GM20431 (cell line): Measurements from ENCODE around the gene FBXO34.
"Not testable (repeated sequence)": the region's sequence is repeated elsewhere in the genome, so short reads cannot be mapped to it uniquely, and the experiment has no call there.

ENCODE experiments used
- in situ Hi-C: fragments of 300-500 bp; cut with MseI, MboI; formaldehyde crosslinking; loops from one replicate; pipeline ENCODE4 v1.15.0; 2020; ENCODE audit warnings: low sequenced_read_pairs; ENCODE audit not compliant: unreplicated experiment

Gene FBXO34

GRCh38 chr14:55372423-55372822, 101.2 kb downstream of the FBXO34 start:
- in situ Hi-C loops, result no loop called here

- in situ Hi-C loops, result no loop called here
These were observed 101.6 kb downstream of the FBXO34 start for GRCh38 chr14:55372825-55373224.

GRCh38 chr14:55373784-55374705, 102.8 kb downstream of the FBXO34 start:
- in situ Hi-C loops, result no loop called here

GRCh38 chr14:55374771-55375170, 103.5 kb downstream of the FBXO34 start:
- in situ Hi-C loops, result no loop called here

- in situ Hi-C loops, result no loop called here
These were observed 106.0 kb downstream of the FBXO34 start for GRCh38 chr14:55377236-55377635.

- in situ Hi-C loops, result no loop called here
These were observed 109.8 kb downstream of the FBXO34 start for GRCh38 chr14:55381040-55381439.

GRCh38 chr14:55381561-55381960, 110.3 kb downstream of the FBXO34 start:
- in situ Hi-C loops, result no loop called here

- in situ Hi-C loops, result no loop called here
These were observed 111.3 kb downstream of the FBXO34 start for GRCh38 chr14:55382483-55382882.

- in situ Hi-C loops, result not testable (repeated sequence)
These were observed 111.8 kb downstream of the FBXO34 start for GRCh38 chr14:55383056-55383466.

- in situ Hi-C loops, result no loop called here
These were observed 112.4 kb downstream of the FBXO34 start for GRCh38 chr14:55383541-55384140.

- in situ Hi-C loops, result no loop called here
These were observed 113.3 kb downstream of the FBXO34 start for GRCh38 chr14:55384536-55384935.

- in situ Hi-C loops, result no loop called here
These were observed 115.0 kb downstream of the FBXO34 start for GRCh38 chr14:55386037-55386808.

GRCh38 chr14:55387121-55387520, 115.9 kb downstream of the FBXO34 start:
- in situ Hi-C loops, result no loop called here

- in situ Hi-C loops, result no loop called here
These were observed 116.9 kb downstream of the FBXO34 start for GRCh38 chr14:55388160-55388559.

GRCh38 chr14:55389330-55389729, 118.1 kb downstream of the FBXO34 start:
- in situ Hi-C loops, result no loop called here

GRCh38 chr14:55398679-55399078, 127.5 kb downstream of the FBXO34 start:
- in situ Hi-C loops, result no loop called here

GRCh38 chr14:55399183-55399582, 128.0 kb downstream of the FBXO34 start:
- in situ Hi-C loops, result no loop called here

GRCh38 chr14:55399852-55400251, 128.6 kb downstream of the FBXO34 start:
- in situ Hi-C loops, result no loop called here

- in situ Hi-C loops, result no loop called here
These were observed 130.5 kb downstream of the FBXO34 start for GRCh38 chr14:55401751-55402150.
